K562 (cell line): ENCODE measurements around the gene CYBRD1. TPM values are rescaled to one million over a fixed set of nuclear protein-coding genes. Genes with fewer than 3 reads are reported as not detected.

Source experiments
- BRD9 ChIP-seq: fragments of 450-650 bp; IDR thresholded peaks from 2 replicates; pipeline ENCODE4 v1.6.1; 2018; ENCODE audit warnings: low read depth; ENCODE audit not compliant: partially characterized antibody
- DIDO1 ChIP-seq: fragments of 450-650 bp; IDR thresholded peaks from 2 replicates; pipeline ENCODE4 v1.6.1; 2016; ENCODE audit warnings: low read depth, missing biosample characterization, missing genetic modification characterization
- FIP1L1 ChIP-seq: fragments of 200-400 bp; formaldehyde crosslinking; IDR thresholded peaks from 2 replicates; pipeline ENCODE4 v1.6.1; 2018; ENCODE audit warnings: mild to moderate bottlenecking, low read depth, low read length; ENCODE audit not compliant: poor library complexity, severe bottlenecking
- GABPB1 ChIP-seq: sonication (generic); formaldehyde crosslinking; IDR thresholded peaks from 2 replicates; pipeline ENCODE4 v1.8.0; 2022; ENCODE audit warnings: mild to moderate bottlenecking, missing genetic modification reagents
- NFIC ChIP-seq: fragments of 450-650 bp; IDR thresholded peaks from 2 replicates; pipeline ENCODE4 v1.6.1; 2017; ENCODE audit warnings: mild to moderate bottlenecking, inconsistent platforms
- NFYB ChIP-seq: IDR thresholded peaks from 2 replicates; pipeline ENCODE4 v1.6.1; 2011; ENCODE audit warnings: mild to moderate bottlenecking, moderate library complexity; ENCODE audit not compliant: insufficient read length; ENCODE audit errors: extremely low read depth
- NR2F6 ChIP-seq: fragments of 450-650 bp; formaldehyde crosslinking; IDR thresholded peaks from 2 replicates; pipeline ENCODE4 v1.4.0; 2020; ENCODE audit warnings: mild to moderate bottlenecking
- RHOXF2B ChIP-seq: fragments of 250-450 bp; sonication (Bioruptor Pico); conservative IDR thresholded peaks from 2 replicates; pipeline ENCODE4 v1.5.1; 2021
- ZNF134 ChIP-seq: fragments of 250-450 bp; sonication (Bioruptor Pico); conservative IDR thresholded peaks from 2 replicates; pipeline ENCODE4 v1.4.0; 2020
- ZNF263 ChIP-seq: sonication (generic); formaldehyde crosslinking; IDR thresholded peaks from 2 replicates; pipeline ENCODE4 v1.8.0; 2022; ENCODE audit warnings: mild to moderate bottlenecking, missing genetic modification reagents, borderline replicate concordance
- ZNF668 ChIP-seq: fragments of 250-450 bp; sonication (Bioruptor Pico); IDR thresholded peaks from 2 replicates; pipeline ENCODE4 v1.8.0; 2022; ENCODE audit warnings: mild to moderate bottlenecking, inconsistent platforms
- ZNF699 ChIP-seq: fragments of 250-450 bp; sonication (Bioruptor Pico); IDR thresholded peaks from 2 replicates; pipeline ENCODE4 v1.8.0; 2021; ENCODE audit warnings: mild to moderate bottlenecking, moderate library complexity; ENCODE audit not compliant: insufficient replicate concordance
- ZNF77 ChIP-seq: fragments of 250-450 bp; sonication (Bioruptor Pico); IDR thresholded peaks from 2 replicates; pipeline ENCODE4 v1.5.0; 2020
- polyA plus RNA-seq, 8 experiments: library from polyadenylated mRNA; depleted of rRNA in 4 of 8; stranded (reverse) in 5 of 8; unstranded in 3 of 8; fragments of >200 nt; fragmentation: Nextera tagmentation in 2 of 8; fragmentation: Illumina TruSeq in 1 of 8; extraction: Ambion mirVana in 2 of 8; extraction: Trizol in 1 of 8; gene quantifications; 2 replicates each; pipeline versions ENCODE4 v1.2.1 to v1.2.3, GENCODE V29; 2011 to 2014; ENCODE audit warnings: inconsistent platforms in 1 of 8, missing spikeins in 1 of 8
- total RNA-seq, 7 experiments: library from RNA; depleted of rRNA in 6 of 7; stranded (reverse); fragments of >200 nt in 6 of 7; fragmentation: Illumina TruSeq in 2 of 7; extraction: Trizol in 2 of 7; gene quantifications; 2 replicates each; pipeline versions ENCODE4 v1.2.1 to v1.2.3, GENCODE V29; 2011 to 2021; ENCODE audit warnings: low replicate concordance in 1 of 7
- TF ChIP-seq, protein P1 (sequence below): fragments of 450-650 bp; IDR thresholded peaks from 2 replicates; pipeline ENCODE4 v1.6.1; 2016; ENCODE audit warnings: low read depth, mild to moderate bottlenecking, moderate library complexity
- TF ChIP-seq, protein P2 (sequence below): fragments of 450-650 bp; IDR thresholded peaks from 2 replicates; pipeline ENCODE4 v1.6.1; 2017; ENCODE audit warnings: antibody characterized with exemption, mild to moderate bottlenecking
- TF ChIP-seq, protein P3 (sequence below): sonication (generic); formaldehyde crosslinking; IDR thresholded peaks from 2 replicates; pipeline ENCODE4 v1.8.1; 2023; ENCODE audit warnings: mild to moderate bottlenecking, missing genetic modification reagents
- TF ChIP-seq, protein P4 (sequence below): fragments of 250-450 bp; sonication (Bioruptor Pico); IDR thresholded peaks from 2 replicates; pipeline ENCODE4 v1.8.0; 2022; ENCODE audit warnings: moderate library complexity, mild to moderate bottlenecking, inconsistent platforms
- TF ChIP-seq, protein P5 (sequence below), 2 experiments: fragments of 250-450 bp in 1 of 2; fragments of 450-650 bp in 1 of 2; sonication (Bioruptor Pico) in 1 of 2; IDR thresholded peaks; 2 replicates each; pipeline versions ENCODE4 v1.6.1 to v1.8.0; 2016 to 2021; ENCODE audit warnings: mild to moderate bottlenecking in 2 of 2, moderate library complexity in 2 of 2, missing compliant biosample characterization in 1 of 2, missing genetic modification characterization in 1 of 2
- TF ChIP-seq, protein P6 (sequence below), 3 experiments: IDR thresholded peaks in 2 of 3; conservative IDR thresholded peaks in 1 of 3; 2 replicates each; pipeline ENCODE4 v1.5.1; 2011 to 2012; ENCODE audit warnings: low read length in 3 of 3, mild to moderate bottlenecking in 3 of 3, control low read depth in 2 of 3, improper control_type of control experiment in 1 of 3, inconsistent platforms in 1 of 3, low read depth in 1 of 3, mixed read lengths in 1 of 3, moderate library complexity in 1 of 3; ENCODE audit not compliant: insufficient read depth in 2 of 3

Gene CYBRD1
- total and polyA plus RNA-seq, 9 of the 15 experiments (the other 6 are each of a cell fraction or from before 2014, with no cell fraction given), result 9.6 to 22.4 (median 15.6) TPM

DNA sequence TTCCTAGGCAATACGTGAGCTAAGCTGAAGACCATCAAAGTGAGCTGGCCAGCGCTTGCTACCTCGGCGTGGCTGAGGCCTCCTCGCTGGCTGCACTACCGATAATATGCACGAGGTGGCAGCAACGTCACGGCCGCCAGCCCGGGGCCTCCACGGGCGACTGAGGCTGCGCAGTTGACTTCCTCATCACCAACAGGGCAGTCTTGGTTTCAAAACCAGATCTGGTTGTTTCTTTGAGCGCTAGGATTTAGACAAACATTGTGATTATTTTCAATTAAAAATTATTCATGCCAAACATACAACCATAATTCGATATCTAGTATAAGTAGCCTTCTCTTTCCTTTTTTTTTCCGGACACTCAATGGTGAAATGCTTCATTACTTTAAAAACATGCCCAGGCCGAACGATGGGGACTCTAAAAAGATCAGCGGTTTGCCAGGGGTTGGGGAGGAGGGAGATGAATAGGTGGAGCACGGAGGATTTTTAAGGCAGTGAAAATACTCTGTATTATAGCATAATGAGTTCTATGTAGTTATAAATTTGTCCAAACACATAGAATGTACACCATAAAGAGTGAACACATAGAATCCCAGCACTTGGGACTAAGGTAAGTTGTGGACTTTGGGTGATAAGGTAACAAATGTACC lies 52.0 kb downstream of the CYBRD1 start (continued):
- TF ChIP-seq, protein P1, sequence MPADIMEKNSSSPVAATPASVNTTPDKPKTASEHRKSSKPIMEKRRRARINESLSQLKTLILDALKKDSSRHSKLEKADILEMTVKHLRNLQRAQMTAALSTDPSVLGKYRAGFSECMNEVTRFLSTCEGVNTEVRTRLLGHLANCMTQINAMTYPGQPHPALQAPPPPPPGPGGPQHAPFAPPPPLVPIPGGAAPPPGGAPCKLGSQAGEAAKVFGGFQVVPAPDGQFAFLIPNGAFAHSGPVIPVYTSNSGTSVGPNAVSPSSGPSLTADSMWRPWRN, result no peak
- TF ChIP-seq NFIC, result no peak
- TF ChIP-seq FIP1L1, result no peak
- TF ChIP-seq, protein P2, sequence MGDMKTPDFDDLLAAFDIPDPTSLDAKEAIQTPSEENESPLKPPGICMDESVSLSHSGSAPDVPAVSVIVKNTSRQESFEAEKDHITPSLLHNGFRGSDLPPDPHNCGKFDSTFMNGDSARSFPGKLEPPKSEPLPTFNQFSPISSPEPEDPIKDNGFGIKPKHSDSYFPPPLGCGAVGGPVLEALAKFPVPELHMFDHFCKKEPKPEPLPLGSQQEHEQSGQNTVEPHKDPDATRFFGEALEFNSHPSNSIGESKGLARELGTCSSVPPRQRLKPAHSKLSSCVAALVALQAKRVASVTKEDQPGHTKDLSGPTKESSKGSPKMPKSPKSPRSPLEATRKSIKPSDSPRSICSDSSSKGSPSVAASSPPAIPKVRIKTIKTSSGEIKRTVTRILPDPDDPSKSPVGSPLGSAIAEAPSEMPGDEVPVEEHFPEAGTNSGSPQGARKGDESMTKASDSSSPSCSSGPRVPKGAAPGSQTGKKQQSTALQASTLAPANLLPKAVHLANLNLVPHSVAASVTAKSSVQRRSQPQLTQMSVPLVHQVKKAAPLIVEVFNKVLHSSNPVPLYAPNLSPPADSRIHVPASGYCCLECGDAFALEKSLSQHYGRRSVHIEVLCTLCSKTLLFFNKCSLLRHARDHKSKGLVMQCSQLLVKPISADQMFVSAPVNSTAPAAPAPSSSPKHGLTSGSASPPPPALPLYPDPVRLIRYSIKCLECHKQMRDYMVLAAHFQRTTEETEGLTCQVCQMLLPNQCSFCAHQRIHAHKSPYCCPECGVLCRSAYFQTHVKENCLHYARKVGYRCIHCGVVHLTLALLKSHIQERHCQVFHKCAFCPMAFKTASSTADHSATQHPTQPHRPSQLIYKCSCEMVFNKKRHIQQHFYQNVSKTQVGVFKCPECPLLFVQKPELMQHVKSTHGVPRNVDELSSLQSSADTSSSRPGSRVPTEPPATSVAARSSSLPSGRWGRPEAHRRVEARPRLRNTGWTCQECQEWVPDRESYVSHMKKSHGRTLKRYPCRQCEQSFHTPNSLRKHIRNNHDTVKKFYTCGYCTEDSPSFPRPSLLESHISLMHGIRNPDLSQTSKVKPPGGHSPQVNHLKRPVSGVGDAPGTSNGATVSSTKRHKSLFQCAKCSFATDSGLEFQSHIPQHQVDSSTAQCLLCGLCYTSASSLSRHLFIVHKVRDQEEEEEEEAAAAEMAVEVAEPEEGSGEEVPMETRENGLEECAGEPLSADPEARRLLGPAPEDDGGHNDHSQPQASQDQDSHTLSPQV, result 0 out of 2 replicates have a peak, but pooled peaks have one; percentile 29
- TF ChIP-seq ZNF263 (CRISPR knock-in tag), result peak; percentile 91
- TF ChIP-seq, protein P3, sequence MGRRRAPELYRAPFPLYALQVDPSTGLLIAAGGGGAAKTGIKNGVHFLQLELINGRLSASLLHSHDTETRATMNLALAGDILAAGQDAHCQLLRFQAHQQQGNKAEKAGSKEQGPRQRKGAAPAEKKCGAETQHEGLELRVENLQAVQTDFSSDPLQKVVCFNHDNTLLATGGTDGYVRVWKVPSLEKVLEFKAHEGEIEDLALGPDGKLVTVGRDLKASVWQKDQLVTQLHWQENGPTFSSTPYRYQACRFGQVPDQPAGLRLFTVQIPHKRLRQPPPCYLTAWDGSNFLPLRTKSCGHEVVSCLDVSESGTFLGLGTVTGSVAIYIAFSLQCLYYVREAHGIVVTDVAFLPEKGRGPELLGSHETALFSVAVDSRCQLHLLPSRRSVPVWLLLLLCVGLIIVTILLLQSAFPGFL (CRISPR knock-in tag), result no peak
- peak; percentile 39; the same call in 1 of the 2 replicates for TF ChIP-seq GABPB1
- no peak for TF ChIP-seq RHOXF2B (CRISPR knock-in tag)
- TF ChIP-seq ZNF134 (CRISPR knock-in tag), result no peak
- TF ChIP-seq BRD9, result no peak
- TF ChIP-seq, protein P4, sequence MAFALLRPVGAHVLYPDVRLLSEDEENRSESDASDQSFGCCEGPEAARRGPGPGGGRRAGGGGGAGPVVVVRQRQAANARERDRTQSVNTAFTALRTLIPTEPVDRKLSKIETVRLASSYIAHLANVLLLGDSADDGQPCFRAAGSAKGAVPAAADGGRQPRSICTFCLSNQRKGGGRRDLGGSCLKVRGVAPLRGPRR, result no peak
- TF ChIP-seq NFYB, result no peak
- TF ChIP-seq DIDO1 (tag), result no peak
- no peak for TF ChIP-seq ZNF668 (CRISPR knock-in tag)
- no peak for TF ChIP-seq ZNF699 (CRISPR knock-in tag)
- no peak for TF ChIP-seq ZNF77
- TF ChIP-seq NR2F6 (CRISPR knock-in tag), result no peak
- TF ChIP-seq, protein P5, sequence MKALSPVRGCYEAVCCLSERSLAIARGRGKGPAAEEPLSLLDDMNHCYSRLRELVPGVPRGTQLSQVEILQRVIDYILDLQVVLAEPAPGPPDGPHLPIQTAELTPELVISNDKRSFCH (CRISPR knock-in tag; IDR thresholded peaks at IDR 0.05), result no peak
- TF ChIP-seq, protein P5 (tag; IDR thresholded peaks at IDR 0.05), result no peak
- TF ChIP-seq, protein P6, sequence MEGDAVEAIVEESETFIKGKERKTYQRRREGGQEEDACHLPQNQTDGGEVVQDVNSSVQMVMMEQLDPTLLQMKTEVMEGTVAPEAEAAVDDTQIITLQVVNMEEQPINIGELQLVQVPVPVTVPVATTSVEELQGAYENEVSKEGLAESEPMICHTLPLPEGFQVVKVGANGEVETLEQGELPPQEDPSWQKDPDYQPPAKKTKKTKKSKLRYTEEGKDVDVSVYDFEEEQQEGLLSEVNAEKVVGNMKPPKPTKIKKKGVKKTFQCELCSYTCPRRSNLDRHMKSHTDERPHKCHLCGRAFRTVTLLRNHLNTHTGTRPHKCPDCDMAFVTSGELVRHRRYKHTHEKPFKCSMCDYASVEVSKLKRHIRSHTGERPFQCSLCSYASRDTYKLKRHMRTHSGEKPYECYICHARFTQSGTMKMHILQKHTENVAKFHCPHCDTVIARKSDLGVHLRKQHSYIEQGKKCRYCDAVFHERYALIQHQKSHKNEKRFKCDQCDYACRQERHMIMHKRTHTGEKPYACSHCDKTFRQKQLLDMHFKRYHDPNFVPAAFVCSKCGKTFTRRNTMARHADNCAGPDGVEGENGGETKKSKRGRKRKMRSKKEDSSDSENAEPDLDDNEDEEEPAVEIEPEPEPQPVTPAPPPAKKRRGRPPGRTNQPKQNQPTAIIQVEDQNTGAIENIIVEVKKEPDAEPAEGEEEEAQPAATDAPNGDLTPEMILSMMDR (IDR thresholded peaks at IDR 0.05 in 2 of 3, conservative IDR thresholded peaks at IDR 0.05 in 1 of 3; ENCODE audit: insufficient read depth in 2 of 3, low read depth in 1 of 3, low read length in 3 of 3), result peak; percentile 96 to 99 (median 97)
